GM12878 (cell line): ENCODE results near the gene BSCL2. TPM values are rescaled to one million over a fixed set of nuclear protein-coding genes. Genes with fewer than 3 reads are reported as not detected.
"Not testable (repeated sequence)": the region's sequence is repeated elsewhere in the genome, so short reads cannot be mapped to it uniquely, and the experiment has no call there.

Experiments used
- ATAC-seq: fragments of 200-7000 bp; cut with Tn5 transposase; 3 replicates; pipeline ENCODE4 v1.9.1; 2020; ENCODE audit warnings: mild to moderate bottlenecking, moderate library complexity
- BruUV-seq: library from RNA; stranded (reverse); fragments of 400-500 nt; replicated peaks from 2 replicates; lab custom pipeline; 2021; lab: Mats Ljungman, UMichigan
- CTCF ChIA-PET: fragments of 300-600 bp; sonication (Branson Sonifier 250); formaldehyde crosslinking; extraction: SDS; loops from one replicate; lab custom pipeline; 2021; ENCODE audit warnings: inconsistent platforms; lab: Yijun Ruan, JAX
- POLR2A ChIA-PET: fragments of 350-600 bp; formaldehyde crosslinking; extraction: SDS; loops from one replicate; lab custom pipeline; 2021; ENCODE audit warnings: inconsistent platforms; lab: Charles Lee
- RAD21 ChIA-PET: fragments of 300-600 bp; sonication (Branson Sonifier 250); formaldehyde crosslinking; loops from one replicate; lab custom pipeline; 2023; ENCODE audit warnings: antibody characterized with exemption; ENCODE audit not compliant: unreplicated experiment; lab: Charles Lee
- SMC1A ChIA-PET: fragments of 300-600 bp; sonication (Branson Sonifier 250); formaldehyde crosslinking; loops from one replicate; lab custom pipeline; 2023; ENCODE audit not compliant: unreplicated experiment, uncharacterized antibody; lab: Charles Lee
- DNase-seq: peaks from one replicate; pipeline ENCODE4 v3.0.0-alpha.2; 2011; ENCODE audit warnings: low read depth, low spot score
- FAIRE-seq: peaks from 3 replicates; lab custom pipeline; 2011; peaks lifted over from hg19 to GRCh38; lab: Jason Lieb, UNC
- H2AFZ ChIP-seq: 2 replicates; pipeline ENCODE4 v1.6.0; 2011; ENCODE audit warnings: low read depth, low read length, control low read depth; ENCODE audit not compliant: control insufficient read depth
- H3K27ac ChIP-seq: 2 replicates; pipeline ENCODE4 v1.5.1; 2011; ENCODE audit warnings: control low read depth; ENCODE audit not compliant: control insufficient read depth, insufficient read depth
- H3K27me3 ChIP-seq, 2 experiments: replicated peaks in 1 of 2; 2 replicates each; pipeline versions ENCODE4 v1.6.0 to v1.6.1; 2011; ENCODE audit warnings: low read length in 1 of 2; ENCODE audit not compliant: control insufficient read depth in 2 of 2, insufficient read depth in 2 of 2
- H3K36me3 ChIP-seq, 2 experiments: 2 replicates each; pipeline ENCODE4 v1.5.1; 2011; ENCODE audit warnings: low read length in 1 of 2; ENCODE audit not compliant: control insufficient read depth in 2 of 2, insufficient read depth in 2 of 2
- H3K4me1 ChIP-seq: 2 replicates; pipeline ENCODE4 v1.6.1; 2011; ENCODE audit warnings: mild to moderate bottlenecking, low read length, moderate library complexity, mixed read lengths; ENCODE audit not compliant: control insufficient read depth, insufficient read depth
- H3K4me2 ChIP-seq: 2 replicates; pipeline ENCODE4 v1.6.0; 2011; ENCODE audit warnings: control low read depth; ENCODE audit not compliant: control insufficient read depth, insufficient read depth
- H3K4me3 ChIP-seq: fragments of 200-600 bp; sonication (generic); 2 replicates; pipeline ENCODE4 v1.5.1; 2016
- H3K79me2 ChIP-seq: 2 replicates; pipeline ENCODE4 v1.6.0; 2011; ENCODE audit warnings: low read length; ENCODE audit not compliant: control insufficient read depth, insufficient read depth
- H3K9ac ChIP-seq: 2 replicates; pipeline ENCODE4 v1.8.0; 2011; ENCODE audit warnings: low read length, control low read depth, mixed read lengths; ENCODE audit not compliant: control insufficient read depth, insufficient read depth
- H3K9me3 ChIP-seq: replicated peaks from 3 replicates; pipeline ENCODE4 v1.5.1; 2011; ENCODE audit warnings: mild to moderate bottlenecking, low read length; ENCODE audit not compliant: control insufficient read depth, insufficient read depth
- H4K20me1 ChIP-seq: 2 replicates; pipeline ENCODE4 v1.6.0; 2011; ENCODE audit not compliant: control insufficient read depth, insufficient read depth
- IRF5 ChIP-seq: fragments of 450-650 bp; IDR thresholded peaks from 2 replicates; pipeline ENCODE4 v1.6.1; 2017; ENCODE audit warnings: borderline replicate concordance
- JUNB ChIP-seq: IDR thresholded peaks from 2 replicates; pipeline ENCODE4 v1.6.1; 2016; ENCODE audit warnings: antibody characterized with exemption, mild to moderate bottlenecking
- RELB ChIP-seq: fragments of 450-650 bp; IDR thresholded peaks from 2 replicates; pipeline ENCODE4 v1.6.1; 2017; ENCODE audit warnings: low read depth, mild to moderate bottlenecking, moderate library complexity
- TCF3 ChIP-seq: IDR thresholded peaks from 2 replicates; pipeline ENCODE4 v1.6.1; 2012; ENCODE audit warnings: low read depth, mild to moderate bottlenecking, low read length, borderline replicate concordance; ENCODE audit not compliant: insufficient read depth
- ZNF274 ChIP-seq: IDR thresholded peaks from one replicate; pipeline ENCODE4 v1.8.0; 2011; ENCODE audit not compliant: insufficient read length, insufficient read depth
- ZNF592 ChIP-seq: fragments of 450-650 bp; IDR thresholded peaks from 2 replicates; pipeline ENCODE4 v1.6.1; 2017; ENCODE audit warnings: mild to moderate bottlenecking, moderate library complexity
- WGBS: methylation state at CpG from one replicate; pipeline ENCODE4 v1.1.6; 2016; ENCODE audit warnings: low lambda C conversion rate; ENCODE audit not compliant: insufficient replicate concordance, insufficient coverage; ENCODE audit errors: missing lambda C conversion rate; 5-methylcytosine and 5-hydroxymethylcytosine counted together
- in situ Hi-C: fragments of 300-500 bp; cut with MboI; formaldehyde crosslinking; loops from 9 replicates; pipeline ENCODE4 v1.14.3; 2018; ENCODE audit warnings: mixed read lengths
- intact Hi-C: fragments of 100-400 bp; cut with micrococcal nuclease; formaldehyde crosslinking; loops from one replicate; pipeline ENCODE4 v1.14.2; 2022; ENCODE audit not compliant: unreplicated experiment
- polyA plus RNA-seq, 11 experiments: library from polyadenylated mRNA; depleted of rRNA in 4 of 11; unstranded in 6 of 11; stranded (reverse) in 5 of 11; fragments of >200 nt; fragmentation: Nextera tagmentation in 4 of 11; fragmentation: Illumina TruSeq in 1 of 11; extraction: Ambion mirVana in 4 of 11; extraction: Trizol in 1 of 11; gene quantifications; 1 replicate in 1 of 11; 2 replicates in 10 of 11; pipeline versions ENCODE4 v1.2.1 to v1.2.3, GENCODE V29; 2011 to 2016; ENCODE audit warnings: inconsistent platforms in 2 of 11, missing spikeins in 2 of 11, low read depth in 1 of 11
- total RNA-seq, 4 experiments: library from RNA; depleted of rRNA in 3 of 4; stranded (reverse); fragments of >200 nt in 3 of 4; fragmentation: Illumina TruSeq in 1 of 4; extraction: Trizol in 1 of 4; gene quantifications; 2 replicates each; pipeline versions ENCODE4 v1.2.1 to v1.2.3, GENCODE V29; 2013 to 2021

The BSCL2 gene
- total and polyA plus RNA-seq, 10 of the 15 experiments (the other 5 are each of a cell fraction or from before 2014, with no cell fraction given), result 12.3 to 57.9 (median 21.8) TPM

GRCh38 chr11:62703921-62704320, 3.3 kb downstream of the BSCL2 start:
- ATAC-seq, H4K20me1 ChIP-seq, BruUV-seq, DNase-seq, FAIRE-seq, H3K79me2 ChIP-seq, H3K4me3 ChIP-seq, H3K27me3 ChIP-seq, H3K9ac ChIP-seq, H3K36me3 ChIP-seq, H3K27ac ChIP-seq, H3K4me2 ChIP-seq, H2AFZ ChIP-seq, intact Hi-C loops, H3K9me3 ChIP-seq, in situ Hi-C loops: not testable (repeated sequence)
- CTCF ChIA-PET, result interaction anchor here (1.3 to 1.9 kb wide), 2 partner anchors 10 to 111 kb away, joined by 3 to 10 read pairs; no protein-coding TSS in a partner anchor
- RAD21 ChIA-PET, result interaction anchor here (1.1 kb wide), 1 partner anchor 23 kb away, joined by 5 read pairs; the partner anchor contains the start of gene HNRNPUL2
- H3K4me1 ChIP-seq, result peaks cover 26% of the 10 kb centered on the region
- POLR2A ChIA-PET, result interaction anchor here (0.6 kb wide), 1 partner anchor 1420 kb away, joined by 8 read pairs; no protein-coding TSS in a partner anchor
- SMC1A ChIA-PET, result interaction anchor here (0.7 to 1.0 kb wide), 2 partner anchors 23 to 309 kb away, joined by 3 to 6 read pairs; no protein-coding TSS in a partner anchor
- 83% methylated on average over 4 of the region's 4 CpGs for WGBS

- ChIA-PET RAD21 (no interaction called here), CTCF (interaction anchor here (0.6 to 1.1 kb wide), 6 partner anchors 14 to 297 kb away, joined by 3 read pairs; partner anchors contain the start of genes STX5 and TUT1), POLR2A (interaction anchor here (0.5 to 1.3 kb wide), 4 partner anchors 37 to 167 kb away, joined by 3 to 10 read pairs (median 4); partner anchors contain the start of genes C11orf98 and CSKMT), SMC1A (interaction anchor here (1.6 kb wide), 1 partner anchor 21 kb away, joined by 4 read pairs; no protein-coding TSS in a partner anchor)
- DNase-seq (no peak), FAIRE-seq (no peak), ATAC-seq (no peak)
- H3K79me2 ChIP-seq, result no peaks in the 10 kb centered on the region
- no peaks in the 10 kb centered on the region for H3K27me3 ChIP-seq
- intact Hi-C loops, result no loop called here
- no peak overlapping the region for H3K4me2 ChIP-seq
- peaks cover 0 to under 1% of the 10 kb centered on the region in 2 experiments; a peak in 2 of 4 replicates for H3K36me3 ChIP-seq
- BruUV-seq, result TSS peak; percentile 43
- H3K27ac ChIP-seq, result no peak overlapping the region
- no peaks in the 10 kb centered on the region for H3K9me3 ChIP-seq
- peaks cover 9% of the 10 kb centered on the region for H3K4me1 ChIP-seq
- in situ Hi-C loops, result no loop called here
- no peak overlapping the region for H3K4me3 ChIP-seq
- TF ChIP-seq JUNB (peak; percentile 67), TCF3 (no peak), ZNF274 (no peak), RELB (no peak), IRF5 (no peak), ZNF592 (no peak)
- WGBS, result 54% methylated on average over 11 of the region's 11 CpGs
- H3K9ac ChIP-seq, result no peak overlapping the region
- no peak overlapping the region for H2AFZ ChIP-seq
- no peaks in the 10 kb centered on the region for H4K20me1 ChIP-seq
Measured at GRCh38 chr11:62702246-62702645, 5.0 kb downstream of the BSCL2 start.
